ENCODE data around the gene LPAR5. TPM values are rescaled to one million over a fixed set of nuclear protein-coding genes. Genes with fewer than 3 reads are reported as not detected.
"Not testable (repeated sequence)": the region's sequence is repeated elsewhere in the genome, so short reads cannot be mapped to it uniquely, and the experiment has no call there.

LPAR5 gene
- total RNA-seq, 2 donors from 2014 or later, result 2.9 to 8.1 TPM

GRCh38 chr12:6608592-6609281 lies 27.0 kb downstream of the LPAR5 start:
- H3K27me3 Mint-ChIP-seq, result no peaks in the 10 kb centered on the region
- DNase-seq (peak in 2 of 3 donors; percentile 15 to 49), ATAC-seq (no peak)
- peaks cover 46% of the 10 kb centered on the region for H3K4me1 Mint-ChIP-seq
- no peak overlapping the region for H3K4me3 Mint-ChIP-seq
- H3K27ac Mint-ChIP-seq, result no peak overlapping the region
- peaks cover 6% of the 10 kb centered on the region for H3K36me3 Mint-ChIP-seq (ENCODE audit: low read depth)
- no peaks in the 10 kb centered on the region for H3K9me3 ChIP-seq (ENCODE audit: control insufficient read depth, low read length, poor library complexity, severe bottlenecking)

DNA sequence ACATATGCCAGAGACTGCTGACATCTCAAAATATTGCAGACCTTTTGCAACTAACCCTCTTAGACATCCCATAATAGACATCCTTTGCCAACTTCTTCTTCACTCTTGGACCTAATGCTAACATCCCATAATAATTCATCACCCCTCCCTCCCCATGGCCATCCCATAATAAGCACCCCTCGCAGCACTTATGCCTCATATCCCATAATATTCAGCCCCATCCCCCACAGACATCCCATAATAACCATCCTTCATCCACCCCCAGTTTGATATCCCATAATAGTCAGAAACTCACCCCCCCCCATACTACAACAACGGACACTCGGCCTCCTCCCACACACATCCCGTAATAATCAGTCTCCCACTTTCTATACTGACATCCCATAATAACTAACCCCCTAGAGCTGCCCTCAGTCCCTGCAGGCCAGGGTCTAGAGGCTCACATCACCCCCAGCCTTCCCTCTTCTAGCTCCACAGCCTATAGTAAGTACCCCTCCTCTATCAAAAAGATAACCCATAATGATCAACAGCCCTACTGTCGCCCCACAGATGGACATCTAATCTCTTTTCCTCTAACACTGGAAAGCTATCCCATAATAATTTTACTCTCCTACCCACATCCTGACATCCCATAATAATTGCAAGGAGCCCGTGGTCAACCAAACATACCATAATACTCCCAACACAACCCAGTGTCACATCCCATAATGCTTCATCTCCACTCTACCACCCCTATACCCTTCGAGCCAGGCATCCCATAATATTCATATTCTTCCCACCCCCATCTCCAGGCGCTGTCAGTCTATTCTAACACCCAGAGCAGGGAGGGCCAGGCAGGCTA lies 27.8 kb downstream of the LPAR5 start:
- Mint-ChIP-seq H3K27me3 (no peaks in the 10 kb centered on the region), H3K27ac (no peak overlapping the region), H3K4me1 (peaks cover 48% of the 10 kb centered on the region), H3K36me3 (ENCODE audit: low read depth) (peaks cover 6% of the 10 kb centered on the region), H3K4me3 (no peak overlapping the region)
- H3K9me3 ChIP-seq (ENCODE audit: control insufficient read depth, low read length, poor library complexity, severe bottlenecking), result no peaks in the 10 kb centered on the region
- DNase-seq (peak in 1 of 3 donors; percentile 51), ATAC-seq (peak; percentile 51)

DNA sequence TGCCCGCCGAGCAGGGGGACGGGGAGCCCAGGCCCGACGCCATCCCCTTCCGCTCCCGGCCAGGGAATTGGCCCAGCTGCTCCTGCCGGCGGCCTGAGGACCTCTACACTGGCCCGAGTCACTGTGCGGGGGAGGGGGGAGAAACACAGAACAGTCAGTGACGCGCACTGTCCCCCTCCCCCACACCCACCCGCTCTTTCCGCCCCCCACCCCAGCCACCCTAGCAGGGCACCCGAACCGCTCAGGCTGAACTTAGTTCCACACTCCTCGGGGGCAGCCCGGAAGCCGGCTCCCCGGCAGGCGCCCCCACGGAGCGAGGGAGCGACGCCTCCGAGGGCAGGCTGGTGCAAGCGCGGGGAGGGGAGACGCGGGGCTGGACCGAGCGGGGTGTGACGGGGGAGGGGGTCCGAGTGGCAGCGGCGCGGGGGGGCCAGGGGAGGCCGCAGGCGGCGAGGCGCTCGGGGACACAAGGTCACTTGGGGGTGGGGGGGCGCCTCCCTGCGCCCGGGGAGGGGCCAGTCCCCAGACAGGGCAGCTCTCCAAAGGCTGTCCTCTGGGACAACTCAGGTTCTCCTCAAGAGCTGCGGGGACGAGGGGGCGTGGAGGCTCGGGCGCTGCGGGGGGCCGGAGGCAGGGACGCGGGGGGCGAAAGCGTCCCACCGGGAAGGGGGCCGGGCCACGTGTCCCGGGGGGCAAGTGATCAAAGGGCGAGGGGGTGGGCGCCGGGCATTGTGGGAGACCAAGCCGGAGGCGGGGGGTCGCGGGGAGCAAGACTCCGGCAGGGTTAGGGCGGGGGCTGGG lies 29.2 kb downstream of the LPAR5 start:
- Mint-ChIP-seq H3K4me1 (peaks cover 47% of the 10 kb centered on the region), H3K4me3 (no peak overlapping the region), H3K36me3 (ENCODE audit: low read depth) (peaks cover 9% of the 10 kb centered on the region), H3K27ac (no peak overlapping the region), H3K27me3 (no peaks in the 10 kb centered on the region)
- DNase-seq, result peak; percentile 37 to 53 (median 48)
- no peaks in the 10 kb centered on the region for H3K9me3 ChIP-seq (ENCODE audit: control insufficient read depth, low read length, poor library complexity, severe bottlenecking)
- ATAC-seq, result peak; percentile 33

DNA sequence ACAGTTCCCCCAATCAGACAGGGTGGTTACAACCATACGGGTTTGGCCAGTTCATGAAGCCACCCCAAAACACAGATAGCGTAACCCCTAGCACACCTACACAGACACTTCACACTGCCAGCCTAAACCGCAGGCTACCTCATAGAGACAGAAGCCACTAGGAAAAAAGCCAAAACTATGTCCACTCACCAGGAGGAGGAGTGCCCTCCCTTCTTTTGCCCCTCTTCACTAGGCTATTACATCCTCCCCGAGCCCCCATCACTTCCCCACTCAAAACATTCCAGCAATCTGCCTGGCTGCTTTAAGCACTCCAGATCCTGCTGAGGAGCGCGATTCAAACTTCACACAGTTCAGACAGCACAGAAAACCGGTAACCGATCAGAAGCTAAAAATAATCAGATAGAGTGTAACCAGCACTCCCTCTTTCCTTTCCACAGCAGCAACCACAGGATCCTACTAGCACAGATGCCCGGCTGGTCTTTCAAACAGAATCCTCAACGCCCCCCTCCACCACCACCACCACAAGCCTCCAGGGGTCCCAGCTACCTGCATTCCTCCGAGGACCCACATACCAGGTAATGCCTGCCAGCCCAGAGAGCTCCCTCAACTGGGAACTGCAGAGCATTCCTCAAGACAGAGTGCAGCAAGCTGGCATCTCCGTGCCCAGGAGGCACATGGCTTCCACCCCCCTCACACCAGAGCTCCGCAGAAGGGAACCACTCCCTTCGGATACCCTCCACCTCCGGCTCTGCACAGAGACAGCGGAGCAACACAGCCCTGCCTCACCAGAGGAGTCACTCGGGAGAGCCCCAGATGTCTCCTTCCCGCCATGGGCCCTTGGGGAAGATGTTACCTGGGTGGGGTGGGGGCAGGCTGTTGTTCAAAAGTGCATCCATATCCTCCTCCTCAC lies 30.1 kb downstream of the LPAR5 start:
- Mint-ChIP-seq H3K36me3 (ENCODE audit: low read depth) (peaks cover 9% of the 10 kb centered on the region), H3K4me3 (no peak overlapping the region), H3K27ac (no peak overlapping the region), H3K4me1 (peaks cover 44% of the 10 kb centered on the region), H3K27me3 (no peaks in the 10 kb centered on the region)
- H3K9me3 ChIP-seq (ENCODE audit: control insufficient read depth, low read length, poor library complexity, severe bottlenecking), result no peaks in the 10 kb centered on the region
- peak; percentile 29 for ATAC-seq
- DNase-seq, result peak in 2 of 3 donors; percentile 20 to 42

GRCh38 chr12:6604259-6605029 lies 31.3 kb downstream of the LPAR5 start:
- Mint-ChIP-seq H3K4me3 (no peak overlapping the region), H3K27ac (no peak overlapping the region), H3K27me3 (no peaks in the 10 kb centered on the region)

GRCh38 chr12:6603095-6603567 lies 32.6 kb downstream of the LPAR5 start:
- DNase-seq (peak in 1 of 3 donors; percentile 35), ATAC-seq (no peak)
- Mint-ChIP-seq H3K27ac (no peak overlapping the region), H3K36me3 (ENCODE audit: low read depth) (peaks cover 9% of the 10 kb centered on the region), H3K27me3 (no peaks in the 10 kb centered on the region), H3K4me1 (peaks cover 47% of the 10 kb centered on the region), H3K4me3 (no peak overlapping the region)
- no peaks in the 10 kb centered on the region for H3K9me3 ChIP-seq (ENCODE audit: control insufficient read depth, low read length, poor library complexity, severe bottlenecking)

More at GRCh38 chr12:6604259-6605029, 31.3 kb downstream of the LPAR5 start:
- peaks cover 9% of the 10 kb centered on the region for H3K36me3 Mint-ChIP-seq (ENCODE audit: low read depth)
- ATAC-seq (no peak), DNase-seq (no peak)
- peaks cover 47% of the 10 kb centered on the region for H3K4me1 Mint-ChIP-seq
- no peaks in the 10 kb centered on the region for H3K9me3 ChIP-seq (ENCODE audit: control insufficient read depth, low read length, poor library complexity, severe bottlenecking)

DNA sequence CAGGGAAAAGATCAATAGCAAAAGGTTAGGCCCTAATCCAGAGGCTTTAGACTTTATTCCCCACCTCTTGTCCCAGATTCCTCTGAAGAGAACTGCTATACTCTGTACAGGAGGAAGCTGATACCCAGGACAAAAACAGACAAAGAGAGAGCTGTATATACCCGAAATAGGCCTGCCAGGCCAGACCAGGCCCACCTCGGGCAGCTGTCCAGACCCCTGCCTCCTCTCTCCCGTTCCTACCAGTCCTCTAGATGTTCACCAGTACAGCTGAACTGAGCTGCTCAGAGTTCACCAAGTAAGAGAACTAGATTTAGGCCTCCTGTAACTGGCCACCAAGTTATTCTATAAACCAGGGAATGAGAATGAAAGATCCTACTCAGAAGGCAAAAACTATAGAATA lies 33.2 kb downstream of the LPAR5 start:
- H3K4me3 Mint-ChIP-seq, result peak overlapping the region; percentile 52
- H3K4me1 Mint-ChIP-seq, result peaks cover 51% of the 10 kb centered on the region
- ATAC-seq (no peak), DNase-seq (no peak)
- no peaks in the 10 kb centered on the region for H3K27me3 Mint-ChIP-seq
- H3K9me3 ChIP-seq (ENCODE audit: control insufficient read depth, low read length, poor library complexity, severe bottlenecking), result no peaks in the 10 kb centered on the region
- H3K36me3 Mint-ChIP-seq (ENCODE audit: low read depth), result peaks cover 11% of the 10 kb centered on the region
- no peak overlapping the region for H3K27ac Mint-ChIP-seq

GRCh38 chr12:6595673-6596072 lies 40.1 kb downstream of the LPAR5 start:
- not testable (repeated sequence) for H3K27me3 Mint-ChIP-seq; DNase-seq; ATAC-seq; H3K9me3 ChIP-seq (ENCODE audit: control insufficient read depth, low read length, poor library complexity, severe bottlenecking); H3K4me3 Mint-ChIP-seq
- peak overlapping the region; percentile 83 for H3K27ac Mint-ChIP-seq
- H3K36me3 Mint-ChIP-seq (ENCODE audit: low read depth), result peaks cover 20% of the 10 kb centered on the region
- peaks cover 25% of the 10 kb centered on the region for H3K4me1 Mint-ChIP-seq

GRCh38 chr12:6592087-6592486 lies 43.7 kb downstream of the LPAR5 start:
- no peak for DNase-seq
- peak; percentile 18 for ATAC-seq
- Mint-ChIP-seq H3K27me3 (no peaks in the 10 kb centered on the region), H3K27ac (peak overlapping the region; percentile 66), H3K4me1 (peaks cover 16% of the 10 kb centered on the region), H3K4me3 (no peak overlapping the region), H3K36me3 (ENCODE audit: low read depth) (peaks cover 26% of the 10 kb centered on the region)
- H3K9me3 ChIP-seq (ENCODE audit: control insufficient read depth, low read length, poor library complexity, severe bottlenecking), result no peaks in the 10 kb centered on the region

- H3K4me1 Mint-ChIP-seq; H3K4me3 Mint-ChIP-seq; H3K9me3 ChIP-seq (ENCODE audit: control insufficient read depth, low read length, poor library complexity, severe bottlenecking); DNase-seq; ATAC-seq; H3K27me3 Mint-ChIP-seq: not testable (repeated sequence)
- H3K36me3 Mint-ChIP-seq (ENCODE audit: low read depth), result peaks cover 18% of the 10 kb centered on the region
- peak overlapping the region; percentile 27 for H3K27ac Mint-ChIP-seq
Observed at GRCh38 chr12:6586569-6586968, 49.2 kb downstream of the LPAR5 start.

GRCh38 chr12:6584293-6584692 lies 51.5 kb downstream of the LPAR5 start:
- no peaks in the 10 kb centered on the region for H3K9me3 ChIP-seq (ENCODE audit: control insufficient read depth, low read length, poor library complexity, severe bottlenecking)
- H3K27ac Mint-ChIP-seq, result no peak overlapping the region
- H3K27me3 Mint-ChIP-seq, result no peaks in the 10 kb centered on the region
- peaks cover 12% of the 10 kb centered on the region for H3K36me3 Mint-ChIP-seq (ENCODE audit: low read depth)
- no peak overlapping the region for H3K4me3 Mint-ChIP-seq
- DNase-seq (no peak), ATAC-seq (no peak)
- no peaks in the 10 kb centered on the region for H3K4me1 Mint-ChIP-seq

Measured in T-helper 17 cell (primary cell).